Measurements from ENCODE around the gene SLC9A9.

DNA sequence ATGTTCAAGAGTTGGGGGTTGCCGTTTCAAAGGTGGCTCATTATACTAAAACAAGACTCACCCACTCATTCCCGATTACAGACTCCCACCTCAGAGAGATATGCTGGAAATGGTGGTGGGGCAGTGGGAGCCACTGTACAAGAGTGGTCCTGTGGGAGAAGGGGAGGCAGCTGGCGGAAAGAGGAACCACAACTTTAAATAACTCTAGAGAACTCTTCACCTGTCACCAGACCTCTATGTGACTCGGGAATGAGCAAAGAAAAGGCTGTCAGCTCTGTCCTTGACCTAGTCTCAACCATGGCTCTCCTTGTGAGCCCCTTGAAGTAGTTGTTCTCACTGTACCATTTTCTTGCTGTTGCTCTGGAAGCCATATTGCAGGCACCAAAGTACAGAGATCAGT is 434.9 kb downstream of the SLC9A9 start:
- no peak for TF ChIP-seq EZH2 (IDR thresholded peaks at IDR 0.05; ENCODE audit: low read depth, low read length, severe bottlenecking)
- TF ChIP-seq JUN (IDR thresholded peaks at IDR 0.05; ENCODE audit: low read depth, low read length): no peak
- TF ChIP-seq RFX5 (IDR thresholded peaks at IDR 0.05; ENCODE audit: borderline replicate concordance, low read depth, low read length): no peak
- no peak for TF ChIP-seq TEAD4 (IDR thresholded peaks at IDR 0.05; ENCODE audit: low read depth, low read length)
- TF ChIP-seq HDAC2 (IDR thresholded peaks at IDR 0.05; ENCODE audit: borderline replicate concordance in 1 of 2, low read depth in 2 of 2, low read length in 2 of 2): no peak
